ENCODE results near the gene CC2D1B.

DNA sequence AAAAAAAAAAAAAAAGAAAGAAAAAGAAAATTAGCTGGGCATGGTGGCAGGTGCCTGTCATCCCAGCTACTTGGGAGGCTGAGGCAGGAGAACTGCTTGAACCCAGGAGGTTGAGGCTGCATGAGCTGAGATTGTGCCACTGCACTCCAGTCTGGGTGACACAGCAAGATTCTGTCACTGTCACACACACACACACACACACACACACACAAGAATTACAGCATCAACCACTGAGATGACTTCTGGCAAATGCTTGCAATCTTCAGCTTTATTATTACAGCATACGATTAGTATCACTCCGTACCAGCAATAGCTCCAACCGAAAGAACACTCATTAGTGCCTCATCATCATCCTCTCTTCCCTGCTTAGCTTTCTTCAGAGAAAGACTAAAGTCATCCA, 33.6 kb upstream of the CC2D1B start:
- TF ChIP-seq, protein P1, sequence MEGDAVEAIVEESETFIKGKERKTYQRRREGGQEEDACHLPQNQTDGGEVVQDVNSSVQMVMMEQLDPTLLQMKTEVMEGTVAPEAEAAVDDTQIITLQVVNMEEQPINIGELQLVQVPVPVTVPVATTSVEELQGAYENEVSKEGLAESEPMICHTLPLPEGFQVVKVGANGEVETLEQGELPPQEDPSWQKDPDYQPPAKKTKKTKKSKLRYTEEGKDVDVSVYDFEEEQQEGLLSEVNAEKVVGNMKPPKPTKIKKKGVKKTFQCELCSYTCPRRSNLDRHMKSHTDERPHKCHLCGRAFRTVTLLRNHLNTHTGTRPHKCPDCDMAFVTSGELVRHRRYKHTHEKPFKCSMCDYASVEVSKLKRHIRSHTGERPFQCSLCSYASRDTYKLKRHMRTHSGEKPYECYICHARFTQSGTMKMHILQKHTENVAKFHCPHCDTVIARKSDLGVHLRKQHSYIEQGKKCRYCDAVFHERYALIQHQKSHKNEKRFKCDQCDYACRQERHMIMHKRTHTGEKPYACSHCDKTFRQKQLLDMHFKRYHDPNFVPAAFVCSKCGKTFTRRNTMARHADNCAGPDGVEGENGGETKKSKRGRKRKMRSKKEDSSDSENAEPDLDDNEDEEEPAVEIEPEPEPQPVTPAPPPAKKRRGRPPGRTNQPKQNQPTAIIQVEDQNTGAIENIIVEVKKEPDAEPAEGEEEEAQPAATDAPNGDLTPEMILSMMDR (IDR thresholded peaks at IDR 0.05; ENCODE audit: low read depth, low read length, poor library complexity, severe bottlenecking), result no peak
- no peak for TF ChIP-seq EZH2phosphoT487 (IDR thresholded peaks at IDR 0.05; ENCODE audit: borderline replicate concordance, low read length)

All from DOHH2 (cell line).